Loucy (cell line): ENCODE measurements around the gene NDUFAF3.

Experiments used
- EZH2phosphoT487 ChIP-seq: fragments of 200-600 bp; IDR thresholded peaks from 2 replicates; pipeline ENCODE4 v1.6.1; 2018; ENCODE audit warnings: antibody characterized with exemption, mild to moderate bottlenecking, moderate library complexity, borderline replicate concordance
- TF ChIP-seq, protein P1 (sequence below): fragments of 200-600 bp; sonication (generic); conservative IDR thresholded peaks from 2 replicates; pipeline ENCODE4 v1.5.1; 2014; ENCODE audit warnings: mild to moderate bottlenecking, antibody characterized with exemption, low read length

DNA sequence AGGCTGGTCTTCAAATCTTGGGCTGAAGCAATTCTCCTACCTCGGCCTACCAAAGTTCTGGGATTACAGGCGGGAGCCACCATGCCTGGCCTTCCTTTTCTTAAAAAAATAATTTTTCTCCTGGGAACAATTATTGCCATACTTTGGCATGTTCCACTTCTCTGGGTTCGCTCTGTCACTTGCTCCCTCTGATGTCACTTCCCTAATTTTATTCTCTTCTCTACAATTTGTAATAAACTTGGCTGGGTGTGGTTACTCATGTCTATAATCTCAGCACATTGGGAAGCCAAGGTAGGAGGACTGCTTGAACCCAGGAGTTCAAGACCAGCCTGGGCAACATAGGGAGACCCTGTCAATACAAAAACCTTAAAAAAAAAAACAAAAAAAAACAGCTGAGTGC is 13.4 kb downstream of the NDUFAF3 start:
- TF ChIP-seq, protein P1, sequence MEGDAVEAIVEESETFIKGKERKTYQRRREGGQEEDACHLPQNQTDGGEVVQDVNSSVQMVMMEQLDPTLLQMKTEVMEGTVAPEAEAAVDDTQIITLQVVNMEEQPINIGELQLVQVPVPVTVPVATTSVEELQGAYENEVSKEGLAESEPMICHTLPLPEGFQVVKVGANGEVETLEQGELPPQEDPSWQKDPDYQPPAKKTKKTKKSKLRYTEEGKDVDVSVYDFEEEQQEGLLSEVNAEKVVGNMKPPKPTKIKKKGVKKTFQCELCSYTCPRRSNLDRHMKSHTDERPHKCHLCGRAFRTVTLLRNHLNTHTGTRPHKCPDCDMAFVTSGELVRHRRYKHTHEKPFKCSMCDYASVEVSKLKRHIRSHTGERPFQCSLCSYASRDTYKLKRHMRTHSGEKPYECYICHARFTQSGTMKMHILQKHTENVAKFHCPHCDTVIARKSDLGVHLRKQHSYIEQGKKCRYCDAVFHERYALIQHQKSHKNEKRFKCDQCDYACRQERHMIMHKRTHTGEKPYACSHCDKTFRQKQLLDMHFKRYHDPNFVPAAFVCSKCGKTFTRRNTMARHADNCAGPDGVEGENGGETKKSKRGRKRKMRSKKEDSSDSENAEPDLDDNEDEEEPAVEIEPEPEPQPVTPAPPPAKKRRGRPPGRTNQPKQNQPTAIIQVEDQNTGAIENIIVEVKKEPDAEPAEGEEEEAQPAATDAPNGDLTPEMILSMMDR, result no peak
- TF ChIP-seq EZH2phosphoT487, result no peak
